T-helper 2 cell treated with Interferon-gamma antibody and Interleukin-4, amounts not matched to agents 5 μg/mL and 100 μg/mL, for 36 hours (primary cell): ENCODE results near the gene C4orf54.

Experiments
- DNase-seq: peaks from one replicate; pipeline ENCODE4 v3.0.0; 2021; ENCODE audit warnings: low spot score
- H3K27ac Mint-ChIP-seq: one replicate; pipeline ENCODE4 v1.8.0; 2021; ENCODE audit warnings: mild to moderate bottlenecking, mixed read lengths
- H3K27me3 Mint-ChIP-seq: one replicate; pipeline ENCODE4 v1.8.0; 2021; ENCODE audit warnings: low read depth, mixed read lengths
- H3K36me3 Mint-ChIP-seq: one replicate; pipeline ENCODE4 v1.8.0; 2021; ENCODE audit warnings: low read depth, mixed read lengths
- H3K4me1 Mint-ChIP-seq: one replicate; pipeline ENCODE4 v1.8.0; 2021; ENCODE audit warnings: low read depth, mixed read lengths
- H3K4me3 Mint-ChIP-seq: one replicate; pipeline ENCODE4 v1.8.0; 2022; ENCODE audit warnings: mild to moderate bottlenecking, moderate library complexity, mixed read lengths
- H3K9me3 Mint-ChIP-seq: one replicate; pipeline ENCODE4 v1.8.0; 2021; ENCODE audit warnings: mixed read lengths

The C4orf54 gene

GRCh38 chr4:99657798-99658197, at the start of gene C4orf54:
Gene C4orf54 (minus strand): TSS chr4:99657828. CDS start chr4:99654648, 3,180 bp downstream.
- Mint-ChIP-seq H3K27ac (no peak within 1 kb of the TSS), H3K4me1 (no peaks in the 10 kb centered on the region), H3K4me3 (no peak within 1 kb of the TSS), H3K27me3 (no peaks in the 10 kb centered on the region), H3K36me3 (no peaks in the 10 kb centered on the region), H3K9me3 (no peaks in the 10 kb centered on the region)
- DNase-seq: no peak

DNA sequence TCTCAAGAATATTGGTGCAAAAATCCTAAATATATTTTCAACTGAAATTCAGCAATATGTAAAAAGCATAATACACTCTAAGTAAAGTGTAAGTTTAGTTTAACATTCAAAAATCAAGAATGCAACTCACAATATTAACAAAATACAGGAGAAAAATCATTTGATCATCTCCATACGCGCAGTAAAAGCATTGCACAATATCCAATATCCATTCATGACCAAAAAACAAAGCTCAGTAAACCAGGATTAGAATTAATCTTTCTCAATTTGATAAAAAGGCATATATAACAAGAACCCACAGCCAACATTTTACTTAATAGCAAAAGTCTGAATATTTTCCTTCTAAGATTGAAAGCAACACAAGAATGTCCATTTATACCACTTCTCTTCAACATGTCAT, 48.3 kb upstream of the C4orf54 start:
- H3K36me3 Mint-ChIP-seq: no peaks in the 10 kb centered on the region
- H3K27ac Mint-ChIP-seq: no peak overlapping the region
- no peaks in the 10 kb centered on the region for H3K4me1 Mint-ChIP-seq
- no peak overlapping the region for H3K4me3 Mint-ChIP-seq
- no peaks in the 10 kb centered on the region for H3K27me3 Mint-ChIP-seq
- H3K9me3 Mint-ChIP-seq: no peaks in the 10 kb centered on the region
- DNase-seq: no peak

DNA sequence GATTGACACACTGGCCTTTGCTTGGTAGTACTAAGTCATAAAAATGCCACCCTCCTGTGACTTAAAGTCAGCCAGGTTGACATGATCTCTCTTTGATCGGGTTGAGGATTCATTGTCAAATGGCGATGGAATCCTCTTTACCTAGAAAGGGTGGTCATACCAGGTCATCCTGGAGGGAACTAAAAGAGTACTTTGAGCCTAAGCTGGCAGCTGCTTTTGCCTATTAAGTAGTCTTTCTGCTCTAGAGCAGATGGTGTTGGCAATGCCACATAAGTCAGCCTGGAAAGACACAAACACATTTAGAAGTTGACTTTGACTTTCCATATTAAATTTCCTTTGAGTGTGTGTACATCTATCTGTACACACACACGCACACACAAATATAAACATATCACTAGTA, 39.2 kb upstream of the C4orf54 start:
- peaks cover 3% of the 10 kb centered on the region for H3K27me3 Mint-ChIP-seq
- H3K36me3 Mint-ChIP-seq: no peaks in the 10 kb centered on the region
- H3K27ac Mint-ChIP-seq: no peak overlapping the region
- no peak for DNase-seq
- H3K9me3 Mint-ChIP-seq: no peaks in the 10 kb centered on the region
- no peak overlapping the region for H3K4me3 Mint-ChIP-seq
- H3K4me1 Mint-ChIP-seq: no peaks in the 10 kb centered on the region

DNA sequence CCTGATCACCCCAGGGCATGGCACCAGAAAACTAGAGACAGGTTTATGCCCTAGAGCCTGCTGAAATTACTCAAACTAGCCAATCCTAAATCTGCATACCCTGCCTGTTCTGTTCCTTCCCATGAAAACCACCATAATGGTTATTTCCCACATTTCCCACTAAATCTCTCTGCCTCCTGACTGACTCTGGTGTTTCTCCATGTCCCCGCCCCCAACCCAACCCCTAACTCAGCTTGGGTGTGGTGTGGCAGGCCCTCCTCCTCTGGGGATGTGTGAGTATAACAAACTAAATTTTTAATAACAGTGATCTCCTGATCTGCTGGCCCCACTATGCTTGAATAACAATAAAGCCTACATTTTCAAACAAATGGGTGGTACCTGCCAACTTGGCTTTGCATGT, 35.5 kb upstream of the C4orf54 start:
- H3K4me3 Mint-ChIP-seq: no peak overlapping the region
- peaks cover 7% of the 10 kb centered on the region for H3K9me3 Mint-ChIP-seq
- no peak overlapping the region for H3K27ac Mint-ChIP-seq
- H3K4me1 Mint-ChIP-seq: no peaks in the 10 kb centered on the region
- DNase-seq: no peak
- H3K27me3 Mint-ChIP-seq: no peaks in the 10 kb centered on the region
- H3K36me3 Mint-ChIP-seq: no peaks in the 10 kb centered on the region

- Mint-ChIP-seq H3K27ac (no peak overlapping the region), H3K9me3 (peaks cover 7% of the 10 kb centered on the region), H3K4me3 (no peak overlapping the region)
Observed at GRCh38 chr4:99690990-99691389, 33.4 kb upstream of the C4orf54 start.

GRCh38 chr4:99690472-99690871, 32.8 kb upstream of the C4orf54 start:
- Mint-ChIP-seq H3K27me3 (peaks cover 1% of the 10 kb centered on the region), H3K27ac (no peak overlapping the region), H3K4me1 (no peaks in the 10 kb centered on the region), H3K9me3 (peaks cover 7% of the 10 kb centered on the region), H3K36me3 (no peaks in the 10 kb centered on the region), H3K4me3 (no peak overlapping the region)
- no peak for DNase-seq

More at GRCh38 chr4:99690990-99691389, 33.4 kb upstream of the C4orf54 start:
- DNase-seq: no peak
- H3K4me1 Mint-ChIP-seq: no peaks in the 10 kb centered on the region
- H3K27me3 Mint-ChIP-seq: peaks cover 1% of the 10 kb centered on the region
- H3K36me3 Mint-ChIP-seq: no peaks in the 10 kb centered on the region

DNA sequence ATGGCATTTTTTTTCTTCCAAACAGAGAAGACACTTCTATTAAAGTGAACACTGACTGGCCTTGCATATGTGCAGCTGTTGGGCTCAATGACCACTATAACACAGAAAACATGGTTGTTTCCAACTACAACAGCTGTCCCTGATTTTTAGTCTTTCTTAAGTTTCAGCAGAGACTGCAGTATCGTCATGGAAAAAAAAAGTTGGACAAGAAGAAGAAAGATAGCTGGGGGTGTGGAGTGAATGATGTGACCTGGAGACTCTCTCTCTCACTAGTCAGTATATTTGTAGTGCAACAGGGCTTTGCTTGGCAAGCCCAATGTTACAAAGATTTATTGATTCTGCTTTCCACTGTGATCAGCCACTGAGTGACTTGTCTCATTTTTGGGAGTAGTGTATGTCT, 29.5 kb upstream of the C4orf54 start:
- Mint-ChIP-seq H3K9me3 (peaks cover 7% of the 10 kb centered on the region), H3K27ac (no peak overlapping the region), H3K4me1 (no peaks in the 10 kb centered on the region), H3K4me3 (no peak overlapping the region), H3K27me3 (peaks cover 1% of the 10 kb centered on the region), H3K36me3 (no peaks in the 10 kb centered on the region)
- no peak for DNase-seq

DNA sequence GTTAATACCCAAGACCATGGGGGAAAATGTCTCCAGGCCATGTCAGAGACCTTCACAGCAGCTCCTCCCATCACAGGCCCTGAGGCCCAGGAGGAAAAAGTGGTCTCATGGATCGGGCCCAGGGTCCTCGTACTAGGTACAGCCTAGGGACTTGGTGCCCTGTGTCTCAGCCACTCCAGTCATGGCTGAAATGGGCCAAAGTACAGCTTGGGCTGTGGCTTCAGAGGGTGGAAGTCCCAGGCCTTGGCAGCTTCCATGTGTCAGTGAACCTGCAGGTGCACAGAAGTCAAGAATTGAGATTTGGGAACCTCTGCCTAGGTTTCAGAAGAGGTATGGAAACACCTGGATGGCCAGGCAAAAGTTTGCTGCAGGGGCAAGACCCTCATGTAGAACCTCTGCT, 27.6 kb upstream of the C4orf54 start:
- no peak for DNase-seq
- H3K27ac Mint-ChIP-seq: no peak overlapping the region
- H3K27me3 Mint-ChIP-seq: peaks cover 1% of the 10 kb centered on the region
- H3K9me3 Mint-ChIP-seq: no peaks in the 10 kb centered on the region
- H3K36me3 Mint-ChIP-seq: no peaks in the 10 kb centered on the region
- H3K4me1 Mint-ChIP-seq: no peaks in the 10 kb centered on the region
- H3K4me3 Mint-ChIP-seq: no peak overlapping the region

- Mint-ChIP-seq H3K9me3 (no peaks in the 10 kb centered on the region), H3K4me1 (no peaks in the 10 kb centered on the region), H3K27me3 (peaks cover 1% of the 10 kb centered on the region), H3K4me3 (no peak overlapping the region), H3K36me3 (no peaks in the 10 kb centered on the region), H3K27ac (no peak overlapping the region)
- no peak for DNase-seq
Observed at GRCh38 chr4:99683895-99684294, 26.3 kb upstream of the C4orf54 start.

DNA sequence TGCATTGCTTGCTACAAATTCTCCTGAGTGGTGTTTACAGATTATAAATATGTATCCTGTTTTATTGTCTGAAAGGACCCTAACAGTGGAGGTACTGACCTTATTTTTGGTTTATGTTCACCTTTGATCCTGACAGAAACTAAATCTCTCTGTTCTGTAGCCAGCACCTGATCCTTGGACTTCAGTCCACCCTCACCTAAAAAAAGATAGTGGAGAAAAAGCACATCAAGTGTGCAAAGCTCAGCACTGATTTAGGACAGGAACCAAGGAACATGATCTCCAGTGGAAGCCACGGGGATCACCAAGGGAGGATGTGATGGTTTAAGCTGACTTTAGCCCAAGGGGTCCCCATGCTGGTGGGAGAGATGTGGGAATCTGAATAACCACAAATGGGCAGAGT, 22.3 kb upstream of the C4orf54 start:
- no peaks in the 10 kb centered on the region for H3K4me1 Mint-ChIP-seq
- H3K9me3 Mint-ChIP-seq: no peaks in the 10 kb centered on the region
- H3K27ac Mint-ChIP-seq: no peak overlapping the region
- no peak overlapping the region for H3K4me3 Mint-ChIP-seq
- H3K27me3 Mint-ChIP-seq: peaks cover 9% of the 10 kb centered on the region
- H3K36me3 Mint-ChIP-seq: no peaks in the 10 kb centered on the region
- DNase-seq: no peak

DNA sequence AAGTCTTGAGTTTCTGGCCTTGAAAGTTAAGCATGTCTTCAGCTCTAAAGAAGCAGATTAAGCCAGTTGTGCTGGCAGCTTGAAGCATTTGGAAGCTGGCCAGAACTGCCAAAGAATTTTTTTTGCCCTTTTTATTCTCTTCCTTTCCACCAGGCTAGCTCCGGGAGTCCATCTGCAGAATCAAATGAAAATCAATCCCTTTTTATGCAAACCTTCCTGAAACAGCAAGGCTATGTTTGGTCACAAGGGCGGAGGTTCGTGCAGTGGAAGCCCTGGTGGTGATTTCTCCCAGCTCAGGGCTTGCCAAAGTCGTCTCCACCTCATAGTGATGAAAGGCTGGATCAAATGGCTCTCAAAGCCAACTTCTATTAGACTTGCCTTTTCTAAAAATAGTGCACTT, 21.6 kb upstream of the C4orf54 start:
- H3K9me3 Mint-ChIP-seq: no peaks in the 10 kb centered on the region
- no peaks in the 10 kb centered on the region for H3K36me3 Mint-ChIP-seq
- peaks cover 10% of the 10 kb centered on the region for H3K27me3 Mint-ChIP-seq
- H3K4me1 Mint-ChIP-seq: no peaks in the 10 kb centered on the region
- no peak overlapping the region for H3K4me3 Mint-ChIP-seq
- DNase-seq: no peak
- no peak overlapping the region for H3K27ac Mint-ChIP-seq

DNA sequence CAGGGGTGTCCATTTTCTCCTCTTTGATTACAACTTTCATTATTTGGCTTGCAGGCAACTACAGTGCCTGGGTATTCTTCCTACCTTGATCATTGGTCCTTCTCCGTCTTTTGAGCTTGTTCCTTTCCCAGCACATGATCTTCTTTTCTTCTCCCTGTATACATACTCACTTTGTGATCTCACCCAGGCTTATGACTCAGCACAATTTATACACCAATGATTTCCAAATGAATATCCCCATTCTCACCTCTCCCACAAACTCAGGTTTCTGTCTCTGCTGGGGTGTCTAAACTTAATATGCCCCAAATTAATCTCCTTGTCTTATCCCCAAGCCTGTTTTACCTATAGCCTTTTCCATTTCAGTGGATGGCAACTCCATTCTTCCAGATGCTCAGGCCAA, 19.5 kb upstream of the C4orf54 start:
- peaks cover 10% of the 10 kb centered on the region for H3K27me3 Mint-ChIP-seq
- H3K4me3 Mint-ChIP-seq: no peak overlapping the region
- H3K27ac Mint-ChIP-seq: no peak overlapping the region
- H3K4me1 Mint-ChIP-seq: no peaks in the 10 kb centered on the region
- no peaks in the 10 kb centered on the region for H3K36me3 Mint-ChIP-seq
- no peak for DNase-seq
- peaks cover 14% of the 10 kb centered on the region for H3K9me3 Mint-ChIP-seq

DNA sequence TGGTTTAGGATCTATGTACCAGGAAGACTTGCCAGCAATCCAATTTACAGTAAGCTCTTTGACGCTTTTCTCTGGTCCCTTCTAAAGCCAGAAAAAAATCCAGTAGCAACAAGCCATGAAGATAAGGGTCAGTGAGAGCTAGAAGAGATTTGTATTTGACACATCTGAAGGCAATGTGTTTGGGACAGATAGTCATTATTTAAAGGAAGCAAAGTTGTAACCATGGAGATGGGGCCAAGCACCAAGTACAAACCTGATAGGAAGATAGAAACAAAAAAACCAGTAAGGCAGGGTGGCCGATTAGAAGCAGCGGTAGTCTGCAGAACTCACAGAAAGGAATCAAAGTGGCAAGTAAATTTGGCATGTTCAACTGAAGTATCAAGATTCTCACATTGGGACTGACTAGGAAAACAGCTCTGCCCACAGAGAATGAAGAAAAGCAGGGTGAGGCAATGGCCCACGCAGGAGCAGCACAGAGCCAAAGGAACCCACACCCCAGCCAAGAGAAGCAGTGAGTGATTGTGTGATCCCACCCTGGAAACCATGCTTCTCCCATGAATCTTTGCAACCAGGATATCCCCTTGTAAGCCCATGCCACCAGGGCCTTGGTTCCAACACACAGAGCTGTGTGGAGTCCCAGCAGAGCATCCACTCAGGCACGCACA, 12.9 kb upstream of the C4orf54 start:
- H3K4me1 Mint-ChIP-seq: no peaks in the 10 kb centered on the region
- H3K4me3 Mint-ChIP-seq: no peak overlapping the region
- H3K27me3 Mint-ChIP-seq: peaks cover 3% of the 10 kb centered on the region
- H3K27ac Mint-ChIP-seq: no peak overlapping the region
- no peak for DNase-seq
- H3K36me3 Mint-ChIP-seq: no peaks in the 10 kb centered on the region
- peaks cover 22% of the 10 kb centered on the region for H3K9me3 Mint-ChIP-seq

- Mint-ChIP-seq H3K36me3 (no peaks in the 10 kb centered on the region), H3K9me3 (peaks cover 22% of the 10 kb centered on the region), H3K4me1 (no peaks in the 10 kb centered on the region), H3K27ac (no peak overlapping the region), H3K27me3 (no peaks in the 10 kb centered on the region), H3K4me3 (no peak overlapping the region)
- no peak for DNase-seq
Observed at GRCh38 chr4:99669084-99669483, 11.5 kb upstream of the C4orf54 start.

DNA sequence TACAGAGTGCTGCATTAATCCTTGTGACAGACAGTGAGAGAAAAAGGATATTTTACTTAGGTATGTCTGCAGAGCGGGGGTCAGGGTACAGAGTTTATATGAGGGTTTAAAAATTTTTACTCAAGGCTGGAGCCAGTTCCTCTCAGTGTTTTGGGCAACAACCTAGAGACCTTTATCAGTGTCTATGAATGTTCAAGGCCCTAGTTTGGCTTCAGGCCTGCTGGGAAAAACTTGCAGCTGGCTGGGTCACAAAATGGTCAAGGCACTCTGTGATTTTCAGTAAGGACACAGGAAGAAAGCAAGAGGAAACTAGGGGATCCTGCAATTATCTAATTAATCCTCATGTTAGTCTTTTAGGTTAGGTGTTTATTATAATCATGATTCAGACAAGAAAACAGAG, 10.8 kb upstream of the C4orf54 start:
- no peak for DNase-seq
- H3K27ac Mint-ChIP-seq: no peak overlapping the region
- no peaks in the 10 kb centered on the region for H3K4me1 Mint-ChIP-seq
- H3K9me3 Mint-ChIP-seq: peaks cover 18% of the 10 kb centered on the region
- H3K27me3 Mint-ChIP-seq: peaks cover 1% of the 10 kb centered on the region
- H3K36me3 Mint-ChIP-seq: no peaks in the 10 kb centered on the region
- H3K4me3 Mint-ChIP-seq: no peak overlapping the region
